Stimulated activated CD8-positive, alpha-beta memory T cell treated with anti-CD3 and anti-CD28 coated beads, Interleukin-4, amount 100 ng/mL, for 24 hours (primary cell): ENCODE data around the gene HLTF.
"Not testable (repeated sequence)": the region's sequence is repeated elsewhere in the genome, so short reads cannot be mapped to it uniquely, and the experiment has no call there.

Experiments used
- DNase-seq: peaks from one replicate; pipeline ENCODE4 v3.0.0-alpha.2; 2020; ENCODE audit warnings: low read depth

Gene HLTF

GRCh38 chr3:149086232-149086988, at the start of gene HLTF:
TSS of gene HLTF (minus strand) at chr3:149086533. CDS start at chr3:149086336, 197 bp downstream.
- DNase-seq, result peak; percentile 89

GRCh38 chr3:149134575-149134974, 48.2 kb upstream of the HLTF start:
- no peak for DNase-seq

GRCh38 chr3:149131589-149131988, 45.3 kb upstream of the HLTF start:
- DNase-seq, result no peak

GRCh38 chr3:149129326-149130205, 43.2 kb upstream of the HLTF start, which contains the start of gene HPS3:
TSS of gene HPS3 (plus strand) at chr3:149129638. CDS start at chr3:149129724, 86 bp downstream.
- peak; percentile 79 for DNase-seq

GRCh38 chr3:149128821-149129220, 42.5 kb upstream of the HLTF start:
- DNase-seq, result no peak

GRCh38 chr3:149122721-149123578, 36.6 kb upstream of the HLTF start:
- no peak for DNase-seq

GRCh38 chr3:149120051-149120972, 34.0 kb upstream of the HLTF start:
- DNase-seq, result no peak

- no peak for DNase-seq
Measured at GRCh38 chr3:149119466-149119865, 33.1 kb upstream of the HLTF start.

GRCh38 chr3:149118724-149119123, 32.4 kb upstream of the HLTF start:
- no peak for DNase-seq

GRCh38 chr3:149115114-149115513, 28.8 kb upstream of the HLTF start:
- no peak for DNase-seq

- DNase-seq, result no peak
Measured at GRCh38 chr3:149114458-149114857, 28.1 kb upstream of the HLTF start.

GRCh38 chr3:149104484-149104883, 18.2 kb upstream of the HLTF start:
- no peak for DNase-seq

GRCh38 chr3:149101641-149102040, 15.3 kb upstream of the HLTF start:
- no peak for DNase-seq

GRCh38 chr3:149101154-149101553, 14.8 kb upstream of the HLTF start:
- no peak for DNase-seq

- DNase-seq, result not testable (repeated sequence)
Measured at GRCh38 chr3:149097987-149098386, 11.7 kb upstream of the HLTF start.

GRCh38 chr3:149095487-149095886, 9.2 kb upstream of the HLTF start:
- no peak for DNase-seq

- DNase-seq, result no peak
Measured at GRCh38 chr3:149091983-149092382, 5.7 kb upstream of the HLTF start.

- no peak for DNase-seq
Measured at GRCh38 chr3:149090907-149091306, 4.6 kb upstream of the HLTF start.

GRCh38 chr3:149090461-149090860, 4.1 kb upstream of the HLTF start:
- no peak for DNase-seq

GRCh38 chr3:149089395-149089794, 3.1 kb upstream of the HLTF start:
- no peak for DNase-seq

GRCh38 chr3:149087208-149087607, 875 bp upstream of the HLTF start:
- DNase-seq, result no peak
